Measurements from ENCODE around the gene GAS2L3.

- TF ChIP-seq CTCF (IDR thresholded peaks at IDR 0.05; ENCODE audit: low read length), result no peak
- TF ChIP-seq EZH2phosphoT487 (IDR thresholded peaks at IDR 0.05; ENCODE audit: low read length), result no peak
- TF ChIP-seq EZH2 (optimal IDR thresholded peaks at IDR 0.05; ENCODE audit: low read depth, low read length), result no peak
Measured at GRCh38 chr12:100564090-100564489, 9.4 kb upstream of the GAS2L3 start.
